Natural killer cell (primary cell): ENCODE results near the gene VARS1. TPM values are rescaled to one million over a fixed set of nuclear protein-coding genes. Genes with fewer than 3 reads are reported as not detected.
"Not testable (repeated sequence)": the region's sequence is repeated elsewhere in the genome, so short reads cannot be mapped to it uniquely, and the experiment has no call there.

Experiments used
- ATAC-seq, 3 donors: fragments of 150-1000 bp in 2 of 3; fragments of 200-7000 bp in 1 of 3; cut with Tn5 transposase; 1 replicate in 1 of 3; 2 replicates in 2 of 3; pipeline ENCODE4 v1.10.0; 2021; ENCODE audit warnings: mild to moderate bottlenecking in 2 of 3, moderate library complexity in 2 of 3
- DNase-seq, 2 donors: peaks; one replicate each; pipeline versions ENCODE4 v3.0.0 to v3.0.0-alpha.2; 2013 to 2021; ENCODE audit warnings: mixed read lengths in 1 of 2
- H3K27ac ChIP-seq: one replicate; pipeline ENCODE4 v1.5.1; 2013; ENCODE audit warnings: mild to moderate bottlenecking, low read length
- H3K27me3 ChIP-seq: one replicate; pipeline ENCODE4 v1.6.1; 2013; ENCODE audit warnings: low read length; ENCODE audit not compliant: control insufficient read depth, insufficient read depth
- H3K36me3 ChIP-seq: one replicate; pipeline ENCODE4 v1.6.1; 2013; ENCODE audit warnings: low read length; ENCODE audit not compliant: control insufficient read depth, insufficient read depth
- H3K4me1 ChIP-seq: one replicate; pipeline ENCODE4 v1.6.1; 2013; ENCODE audit warnings: low read length; ENCODE audit not compliant: control insufficient read depth, insufficient read depth
- H3K4me3 ChIP-seq: one replicate; pipeline ENCODE4 v1.5.1; 2013; ENCODE audit warnings: low read length
- H3K9me3 ChIP-seq: one replicate; pipeline ENCODE4 v1.6.1; 2013; ENCODE audit warnings: low read length; ENCODE audit not compliant: control insufficient read depth, insufficient read depth
- H3K27ac Mint-ChIP-seq, 2 donors: one replicate each; pipeline ENCODE4 v1.8.0; 2022; ENCODE audit warnings: mild to moderate bottlenecking in 2 of 2, mixed read lengths in 2 of 2, moderate library complexity in 1 of 2
- H3K27me3 Mint-ChIP-seq, 2 donors: one replicate each; pipeline ENCODE4 v1.8.0; 2022; ENCODE audit warnings: low read depth in 2 of 2, mixed read lengths in 2 of 2
- H3K36me3 Mint-ChIP-seq: one replicate; pipeline ENCODE4 v1.8.0; 2022; ENCODE audit warnings: mixed read lengths
- H3K4me1 Mint-ChIP-seq, 2 donors: one replicate each; pipeline ENCODE4 v1.8.0; 2022; ENCODE audit warnings: mixed read lengths in 2 of 2
- H3K4me3 Mint-ChIP-seq: one replicate; pipeline ENCODE4 v1.8.0; 2022; ENCODE audit warnings: mild to moderate bottlenecking, moderate library complexity, mixed read lengths
- H3K9me3 Mint-ChIP-seq, 2 donors: one replicate each; pipeline ENCODE4 v1.8.0; 2022; ENCODE audit warnings: mixed read lengths in 2 of 2
- CTCF ChIP-seq: fragments of 200-600 bp; IDR thresholded peaks from one replicate; pipeline ENCODE4 v1.8.0; 2022; ENCODE audit warnings: antibody characterized with exemption
- WGBS: methylation state at CpG from one replicate; pipeline ENCODE4 v1.1.7; 2013; ENCODE audit warnings: missing lambda C conversion rate; ENCODE audit not compliant: insufficient coverage; 5-methylcytosine and 5-hydroxymethylcytosine counted together
- intact Hi-C: fragments of 100-400 bp; cut with micrococcal nuclease; formaldehyde crosslinking; loops from one replicate; pipeline ENCODE4 v1.14.2; 2022
- total RNA-seq, 4 donors: library from RNA; stranded (reverse); fragments of 120-200 nt in 1 of 4; gene quantifications; one replicate each; pipeline versions ENCODE4 v1.2.3 to v1.2.4, GENCODE V29; 2013 to 2022

VARS1 gene
- total RNA-seq, 3 donors from 2014 or later (not counting 1 experiment from before 2014, with no cell fraction given), result 45.2 to 58.6 (median 49.2) TPM

- peaks cover 8% of the 10 kb centered on the region for H3K36me3 ChIP-seq
- Mint-ChIP-seq H3K27ac (peak overlapping the region; percentile 96), H3K4me1 (peaks cover 30 to 36% of the 10 kb centered on the region in 2 donors), H3K9me3 (no peaks in the 10 kb centered on the region), H3K4me3 (peak overlapping the region; percentile 91), H3K36me3 (peaks cover 7% of the 10 kb centered on the region), H3K27me3 (no peaks in the 10 kb centered on the region)
- no peaks in the 10 kb centered on the region for H3K27me3 ChIP-seq
- WGBS, result 1% methylated on average over 39 of the region's 44 CpGs
- ATAC-seq (peak in 2 of 3 donors; percentile 0), DNase-seq (no peak)
- H3K4me3 ChIP-seq, result peak overlapping the region; percentile 67
- no peak for TF ChIP-seq CTCF
- intact Hi-C loops, result loop anchor here (1.0 to 5.0 kb wide), 2 partner anchors 11 to 37 kb away; partner anchors contain the start of gene LSM2
- H3K9me3 ChIP-seq, result no peaks in the 10 kb centered on the region
- H3K4me1 ChIP-seq, result peaks cover 34% of the 10 kb centered on the region
- peak overlapping the region; percentile 77 for H3K27ac ChIP-seq
Observed at GRCh38 chr6:31794866-31795615, 511 bp downstream of the VARS1 start.

- Histone ChIP-seq H3K27me3 (no peaks in the 10 kb centered on the region), H3K27ac (peak overlapping the region; percentile 77), H3K9me3 (no peaks in the 10 kb centered on the region), H3K4me1 (peaks cover 34% of the 10 kb centered on the region), H3K4me3 (peak overlapping the region; percentile 67), H3K36me3 (peaks cover 8% of the 10 kb centered on the region)
- Mint-ChIP-seq H3K36me3 (peaks cover 7% of the 10 kb centered on the region), H3K4me1 (peaks cover 30 to 36% of the 10 kb centered on the region in 2 donors), H3K4me3 (peak overlapping the region; percentile 22), H3K9me3 (no peaks in the 10 kb centered on the region), H3K27ac (peak overlapping the region; percentile 96), H3K27me3 (no peaks in the 10 kb centered on the region)
- no peak for ATAC-seq
- intact Hi-C loops, result no loop called here
- 44% methylated on average over 7 of the region's 7 CpGs for WGBS
- no peak for TF ChIP-seq CTCF
- DNase-seq, result peak in 1 of 2 donors; percentile 50
Observed at GRCh38 chr6:31794294-31794865, 1.2 kb downstream of the VARS1 start.

GRCh38 chr6:31793927-31794245, 1.7 kb downstream of the VARS1 start:
- Mint-ChIP-seq H3K27ac (peak overlapping the region; percentile 96), H3K4me3 (peak overlapping the region; percentile 68), H3K4me1 (peaks cover 30 to 36% of the 10 kb centered on the region in 2 donors)
- Histone ChIP-seq H3K36me3 (peaks cover 10% of the 10 kb centered on the region), H3K4me1 (peaks cover 34% of the 10 kb centered on the region), H3K27ac (peak overlapping the region; percentile 77)
- H3K27me3 Mint-ChIP-seq, DNase-seq, H3K9me3 Mint-ChIP-seq, H3K27me3 ChIP-seq, H3K9me3 ChIP-seq, intact Hi-C loops, H3K4me3 ChIP-seq, H3K36me3 Mint-ChIP-seq, ATAC-seq: not testable (repeated sequence)
- 97% methylated on average over 6 of the region's 6 CpGs for WGBS

GRCh38 chr6:31792761-31793171, 2.8 kb downstream of the VARS1 start:
- DNase-seq (no peak), ATAC-seq (no peak)
- Mint-ChIP-seq H3K4me3 (no peak overlapping the region), H3K27ac (no peak overlapping the region), H3K36me3 (peaks cover 7% of the 10 kb centered on the region), H3K4me1 (peaks cover 28 to 34% of the 10 kb centered on the region in 2 donors), H3K27me3 (no peaks in the 10 kb centered on the region), H3K9me3 (no peaks in the 10 kb centered on the region)
- Histone ChIP-seq H3K27ac (peak overlapping the region; percentile 13), H3K4me1 (peaks cover 28% of the 10 kb centered on the region), H3K27me3 (no peaks in the 10 kb centered on the region), H3K4me3 (no peak overlapping the region), H3K36me3 (peaks cover 10% of the 10 kb centered on the region), H3K9me3 (no peaks in the 10 kb centered on the region)
- intact Hi-C loops, result no loop called here
- 68% methylated on average over 12 of the region's 12 CpGs for WGBS
- no peak for TF ChIP-seq CTCF
